K562 (cell line): ENCODE data around the gene TM4SF5. TPM values are rescaled to one million over a fixed set of nuclear protein-coding genes. Genes with fewer than 3 reads are reported as not detected.

Experiments
- ATAC-seq: fragments of 200-7000 bp; cut with Tn5 transposase; 3 replicates; pipeline ENCODE4 v1.9.1; 2020; ENCODE audit warnings: moderate library complexity
- BruUV-seq: library from RNA; stranded (reverse); fragments of 400-500 nt; replicated peaks from 2 replicates; lab custom pipeline; 2021; lab: Mats Ljungman, UMichigan
- CTCF ChIA-PET: fragments of 300-600 bp; formaldehyde crosslinking; extraction: SDS; loops from one replicate; lab custom pipeline; 2021; ENCODE audit warnings: low intra/inter-chr PET ratio; lab: Yijun Ruan, JAX
- POLR2A ChIA-PET: fragments of 300-600, 350-650 bp; sonication (Branson Sonifier 250); formaldehyde crosslinking; extraction: SDS; loops from one replicate; lab custom pipeline; 2021; ENCODE audit warnings: antibody characterized with exemption, inconsistent platforms; lab: Yijun Ruan, JAX
- DNase-seq, 4 experiments: peaks; one replicate each; pipeline versions ENCODE4 v3.0.0 to v3.0.0-alpha.2; 2011 to 2018; ENCODE audit warnings: low spot score in 3 of 4, mixed read lengths in 3 of 4; ENCODE audit errors: extremely low read depth in 1 of 4
- FAIRE-seq: peaks from 2 replicates; lab custom pipeline; 2011; peaks lifted over from hg19 to GRCh38; lab: Jason Lieb, UNC
- H2AFZ ChIP-seq: 2 replicates; pipeline ENCODE4 v1.6.0; 2011; ENCODE audit warnings: low read depth, low read length, control low read depth, inconsistent platforms
- H3K27ac ChIP-seq: fragments of 200-600 bp; 3 replicates; pipeline ENCODE4 v1.8.0; 2011; ENCODE audit warnings: low read depth, mild to moderate bottlenecking, control low read depth, inconsistent platforms, low read length, moderate library complexity, mixed read lengths; ENCODE audit errors: extremely low read depth
- H3K27me3 ChIP-seq, 2 experiments: fragments of 300-600 bp in 1 of 2; 2 replicates in 1 of 2; 3 replicates in 1 of 2; pipeline versions ENCODE4 v1.6.0 to v1.8.0; 2011; ENCODE audit warnings: inconsistent platforms in 2 of 2, low read length in 2 of 2, mild to moderate bottlenecking in 1 of 2, mixed read lengths in 1 of 2, moderate library complexity in 1 of 2; ENCODE audit not compliant: control insufficient read depth in 2 of 2, insufficient read depth in 2 of 2
- H3K36me3 ChIP-seq: fragments of 300-600 bp; 3 replicates; pipeline ENCODE4 v1.8.0; 2011; ENCODE audit warnings: mild to moderate bottlenecking, low read length, inconsistent platforms; ENCODE audit not compliant: control insufficient read depth, insufficient read depth
- H3K4me1 ChIP-seq, 2 experiments: fragments of 200-600 bp in 1 of 2; replicated peaks in 1 of 2; 2 replicates in 1 of 2; 3 replicates in 1 of 2; pipeline versions ENCODE4 v1.5.1 to v1.8.0; 2011; ENCODE audit warnings: inconsistent platforms in 2 of 2, low read length in 2 of 2, mild to moderate bottlenecking in 1 of 2, mixed read lengths in 1 of 2, moderate library complexity in 1 of 2; ENCODE audit not compliant: control insufficient read depth in 2 of 2, insufficient read depth in 2 of 2
- H3K4me2 ChIP-seq: 2 replicates; pipeline ENCODE4 v1.6.1; 2011; ENCODE audit warnings: low read length, control low read depth, inconsistent platforms, mixed read lengths; ENCODE audit not compliant: insufficient read depth
- H3K4me3 ChIP-seq: fragments of 200-600 bp; sonication (generic), shearing (Covaris generic); 2 replicates; pipeline ENCODE4 v1.5.1; 2016; ENCODE audit warnings: control low read depth, inconsistent platforms
- H3K79me2 ChIP-seq: fragments of 200-600 bp; 3 replicates; pipeline ENCODE4 v1.8.0; 2011; ENCODE audit warnings: low read length, inconsistent platforms; ENCODE audit not compliant: control insufficient read depth, insufficient read depth
- H3K9ac ChIP-seq, 2 experiments: 2 replicates each; pipeline versions ENCODE4 v1.6.0 to v1.6.1; 2011; ENCODE audit warnings: low read depth in 2 of 2, low read length in 2 of 2, control low read depth in 1 of 2, inconsistent platforms in 1 of 2, mild to moderate bottlenecking in 1 of 2, mixed read lengths in 1 of 2; ENCODE audit not compliant: insufficient read depth in 1 of 2
- H3K9me1 ChIP-seq: one replicate; pipeline ENCODE4 v1.6.0; 2011; ENCODE audit warnings: inconsistent platforms, mild to moderate bottlenecking, low read length, moderate library complexity; ENCODE audit not compliant: control insufficient read depth, insufficient read depth
- H3K9me3 ChIP-seq: replicated peaks from 2 replicates; pipeline ENCODE4 v1.5.1; 2011; ENCODE audit warnings: low read depth, low read length, inconsistent platforms; ENCODE audit not compliant: control insufficient read depth, insufficient read depth
- H4K20me1 ChIP-seq: replicated peaks from 2 replicates; pipeline ENCODE4 v1.6.1; 2011; ENCODE audit warnings: low read length, inconsistent platforms, mixed read lengths; ENCODE audit not compliant: control insufficient read depth, insufficient read depth
- DNMT1 ChIP-seq: fragments of 450-650 bp; IDR thresholded peaks from 2 replicates; pipeline ENCODE4 v1.6.1; 2016; ENCODE audit warnings: antibody characterized with exemption, mild to moderate bottlenecking
- L3MBTL2 ChIP-seq: fragments of 450-650 bp; IDR thresholded peaks from 2 replicates; pipeline ENCODE4 v1.6.1; 2016; ENCODE audit warnings: mild to moderate bottlenecking, moderate library complexity
- MLLT1 ChIP-seq, 2 experiments: fragments of 450-650 bp; IDR thresholded peaks; 2 replicates each; pipeline ENCODE4 v1.6.1; 2016
- PRDM10 ChIP-seq: fragments of 450-650 bp; IDR thresholded peaks from 2 replicates; pipeline ENCODE4 v1.6.1; 2018; ENCODE audit not compliant: partially characterized antibody
- SP2 ChIP-seq: IDR thresholded peaks from 2 replicates; pipeline ENCODE4 v1.6.1; 2011; ENCODE audit warnings: mild to moderate bottlenecking, low read depth, low read length, moderate library complexity; ENCODE audit not compliant: poor library complexity, severe bottlenecking; ENCODE audit errors: extremely low read depth
- ZNF668 ChIP-seq: fragments of 250-450 bp; sonication (Bioruptor Pico); IDR thresholded peaks from 2 replicates; pipeline ENCODE4 v1.8.0; 2022; ENCODE audit warnings: mild to moderate bottlenecking, inconsistent platforms
- WGBS: fragments of 100-300 bp; shearing (Covaris generic); methylation state at CpG from one replicate; pipeline ENCODE4 v1.1.6; 2016; ENCODE audit warnings: low coverage, mixed read lengths; ENCODE audit not compliant: insufficient coverage; ENCODE audit errors: missing lambda C conversion rate; 5-methylcytosine and 5-hydroxymethylcytosine counted together
- in situ Hi-C: fragments of 300-500 bp; cut with MboI; formaldehyde crosslinking; loops from 4 replicates; pipeline ENCODE4 v1.15.0; 2018; ENCODE audit warnings: inconsistent platforms, mixed read lengths
- intact Hi-C: fragments of 100-400 bp; cut with micrococcal nuclease; formaldehyde crosslinking; loops from 2 replicates; pipeline ENCODE4 v1.14.2; 2022
- polyA plus RNA-seq, 8 experiments: library from polyadenylated mRNA; depleted of rRNA in 4 of 8; stranded (reverse) in 5 of 8; unstranded in 3 of 8; fragments of >200 nt; fragmentation: Nextera tagmentation in 2 of 8; fragmentation: Illumina TruSeq in 1 of 8; extraction: Ambion mirVana in 2 of 8; extraction: Trizol in 1 of 8; gene quantifications; 2 replicates each; pipeline versions ENCODE4 v1.2.1 to v1.2.3, GENCODE V29; 2011 to 2014; ENCODE audit warnings: inconsistent platforms in 1 of 8, missing spikeins in 1 of 8
- total RNA-seq, 7 experiments: library from RNA; depleted of rRNA in 6 of 7; stranded (reverse); fragments of >200 nt in 6 of 7; fragmentation: Illumina TruSeq in 2 of 7; extraction: Trizol in 2 of 7; gene quantifications; 2 replicates each; pipeline versions ENCODE4 v1.2.1 to v1.2.3, GENCODE V29; 2011 to 2021; ENCODE audit warnings: low replicate concordance in 1 of 7

Gene TM4SF5
- total and polyA plus RNA-seq, 9 of the 15 experiments (the other 6 are each of a cell fraction or from before 2014, with no cell fraction given) = not detected

- Histone ChIP-seq H3K9me3 (no peaks in the 10 kb centered on the region), H3K27me3 (no peaks in the 10 kb centered on the region), H3K4me1 (peaks cover 11% of the 10 kb centered on the region in 2 experiments), H3K36me3 (no peaks in the 10 kb centered on the region), H3K9me1 (no peaks in the 10 kb centered on the region), H4K20me1 (0 out of 2 replicates have a peak, but pooled peaks cover 3% of the 10 kb centered on the region), H3K9ac (no peak overlapping the region), H3K4me2 (no peak overlapping the region), H2AFZ (no peak overlapping the region), H3K27ac (no peak overlapping the region), H3K4me3 (no peak overlapping the region), H3K79me2 (no peaks in the 10 kb centered on the region)
- 54% methylated on average over 13 of the region's 16 CpGs for WGBS
- ChIA-PET POLR2A (interaction anchor here (0.7 kb wide), 1 partner anchor 241 kb away, joined by 3 read pairs; no protein-coding TSS in a partner anchor), CTCF (no interaction called here)
- no TSS peak for BruUV-seq
- in situ Hi-C loops (no loop called here), intact Hi-C loops (no loop called here)
- no peak for DNase-seq
- no peak for FAIRE-seq
- ATAC-seq = no peak
- TF ChIP-seq ZNF668 (CRISPR knock-in tag) (no peak), DNMT1 (no peak), SP2 (no peak)
Observed at GRCh38 chr17:4722678-4723240, 48.9 kb upstream of the TM4SF5 start.

- Histone ChIP-seq H3K27me3 (no peaks in the 10 kb centered on the region), H3K27ac (no peak overlapping the region), H3K9me1 (no peaks in the 10 kb centered on the region), H3K36me3 (no peaks in the 10 kb centered on the region), H3K9me3 (no peaks in the 10 kb centered on the region), H4K20me1 (0 out of 2 replicates have a peak, but pooled peaks cover 3% of the 10 kb centered on the region), H3K79me2 (no peaks in the 10 kb centered on the region), H2AFZ (no peak overlapping the region), H3K4me1 (peaks cover 9 to 11% of the 10 kb centered on the region in 2 experiments), H3K9ac (peak overlapping the region in 1 of 2 experiments; percentile 45; a peak in 1 of 4 replicates), H3K4me2 (no peak overlapping the region), H3K4me3 (no peak overlapping the region)
- ChIA-PET POLR2A (interaction anchor here (1.1 kb wide), 1 partner anchor 9 kb away, joined by 3 read pairs; no protein-coding TSS in a partner anchor), CTCF (no interaction called here)
- DNase-seq = peak in 1 of 4 experiments; percentile 15
- intact Hi-C loops = no loop called here
- 3% methylated on average over 5 of the region's 5 CpGs for WGBS
- ATAC-seq = peak; percentile 47; the same call in 2 of the 3 replicates
- in situ Hi-C loops = no loop called here
- no TSS peak for BruUV-seq
- no peak for FAIRE-seq
- TF ChIP-seq MLLT1 (IDR thresholded peaks at IDR 0.05) = peak in 1 of 2 experiments; percentile 99; a peak in 2 of 4 replicates
- TF ChIP-seq L3MBTL2 = 0 out of 2 replicates have a peak, but pooled peaks have one; percentile 12
- peak; percentile 48 for TF ChIP-seq PRDM10
Observed at GRCh38 chr17:4724650-4725049, 47.0 kb upstream of the TM4SF5 start.
